OCI-LY3 (cell line): ENCODE data around the gene ARHGEF28.

Experiments used
- H2AFZ ChIP-seq: fragments of 200-600, 300-600 bp; shearing (Covaris generic); 2 replicates; pipeline ENCODE4 v1.6.0; 2014; ENCODE audit warnings: antibody characterized with exemption, low read depth, low read length
- H3K27ac ChIP-seq: fragments of 200-600, 300-600 bp; sonication (generic); 2 replicates; pipeline ENCODE4 v1.5.1; 2014; ENCODE audit warnings: mild to moderate bottlenecking, low read length, moderate library complexity, mixed read lengths
- H3K27me3 ChIP-seq: fragments of 200-600, 300-600 bp; sonication (generic); 2 replicates; pipeline ENCODE4 v1.6.1; 2014; ENCODE audit warnings: low read depth, low read length, mixed read lengths
- H3K36me3 ChIP-seq: fragments of 200-600, 300-600 bp; sonication (generic); replicated peaks from 2 replicates; pipeline ENCODE3; 2014; ENCODE audit warnings: low read depth, low read length, mixed read lengths
- H3K4me1 ChIP-seq: fragments of 300-600, 200-600 bp; sonication (generic); 2 replicates; pipeline ENCODE4 v1.6.1; 2014; ENCODE audit warnings: low read length, mixed read lengths
- H3K4me2 ChIP-seq: fragments of 200-600, 300-600 bp; sonication (generic); 2 replicates; pipeline ENCODE4 v1.6.1; 2014; ENCODE audit warnings: low read length, mixed read lengths
- H3K4me3 ChIP-seq: fragments of 300-600, 200-600 bp; sonication (generic); 2 replicates; pipeline ENCODE4 v1.5.1; 2014; ENCODE audit warnings: antibody characterized with exemption, mild to moderate bottlenecking, low read length, moderate library complexity
- H3K79me2 ChIP-seq: fragments of 300-600, 200-600 bp; shearing (Covaris generic); 2 replicates; pipeline ENCODE4 v1.6.1; 2014; ENCODE audit warnings: mild to moderate bottlenecking, low read length, mixed read lengths
- H3K9ac ChIP-seq: fragments of 300-600, 200-600 bp; shearing (Covaris generic); 2 replicates; pipeline ENCODE4 v1.6.0; 2014; ENCODE audit warnings: mild to moderate bottlenecking, low read length, moderate library complexity
- H3K9me3 ChIP-seq: fragments of 200-600, 300-600 bp; shearing (Covaris generic); 2 replicates; pipeline ENCODE4 v1.6.1; 2014; ENCODE audit warnings: low read length, mixed read lengths; ENCODE audit not compliant: insufficient read depth
- H4K20me1 ChIP-seq: fragments of 200-600, 300-600 bp; sonication (generic); 2 replicates; pipeline ENCODE4 v1.6.1; 2016; ENCODE audit warnings: low read length, mixed read lengths; ENCODE audit not compliant: insufficient read depth
- CTCF ChIP-seq: fragments of 200-600, 300-600 bp; sonication (generic); IDR thresholded peaks from 2 replicates; pipeline ENCODE4 v1.5.1; 2014; ENCODE audit warnings: antibody characterized with exemption, low read length, low read depth
- EZH2phosphoT487 ChIP-seq: fragments of 200-600 bp; shearing (Covaris generic); IDR thresholded peaks from 2 replicates; pipeline ENCODE4 v1.6.1; 2018; ENCODE audit warnings: antibody characterized with exemption, mixed run types, low read depth

Gene ARHGEF28

GRCh38 chr5:73718762-73719161, 92.8 kb downstream of the ARHGEF28 start:
- TF ChIP-seq EZH2phosphoT487 (no peak), CTCF (no peak)
- Histone ChIP-seq H3K4me2 (no peak overlapping the region), H3K36me3 (no peaks in the 10 kb centered on the region), H2AFZ (no peak overlapping the region), H3K9me3 (no peaks in the 10 kb centered on the region), H3K79me2 (no peaks in the 10 kb centered on the region), H4K20me1 (no peaks in the 10 kb centered on the region), H3K27ac (no peak overlapping the region), H3K4me3 (no peak overlapping the region), H3K27me3 (no peaks in the 10 kb centered on the region), H3K4me1 (no peaks in the 10 kb centered on the region), H3K9ac (no peak overlapping the region)

GRCh38 chr5:73719632-73720031, 93.6 kb downstream of the ARHGEF28 start:
- no peaks in the 10 kb centered on the region for H3K27me3 ChIP-seq
- no peak overlapping the region for H3K27ac ChIP-seq
- H3K36me3 ChIP-seq, result no peaks in the 10 kb centered on the region
- H3K4me1 ChIP-seq, result no peaks in the 10 kb centered on the region
- no peaks in the 10 kb centered on the region for H3K9me3 ChIP-seq
- H3K79me2 ChIP-seq, result no peaks in the 10 kb centered on the region
- no peak overlapping the region for H3K4me3 ChIP-seq
- no peak overlapping the region for H3K9ac ChIP-seq
- TF ChIP-seq CTCF (no peak), EZH2phosphoT487 (no peak)
- H2AFZ ChIP-seq, result no peak overlapping the region
- no peaks in the 10 kb centered on the region for H4K20me1 ChIP-seq
- H3K4me2 ChIP-seq, result no peak overlapping the region

GRCh38 chr5:73722231-73722630, 96.2 kb downstream of the ARHGEF28 start:
- TF ChIP-seq EZH2phosphoT487 (no peak), CTCF (no peak)
- no peak overlapping the region for H3K4me3 ChIP-seq
- H3K4me2 ChIP-seq, result no peak overlapping the region
- H3K79me2 ChIP-seq, result no peaks in the 10 kb centered on the region
- H3K4me1 ChIP-seq, result no peaks in the 10 kb centered on the region
- H3K27ac ChIP-seq, result no peak overlapping the region
- H3K9ac ChIP-seq, result no peak overlapping the region
- H2AFZ ChIP-seq, result no peak overlapping the region
- H3K9me3 ChIP-seq, result no peaks in the 10 kb centered on the region
- no peaks in the 10 kb centered on the region for H4K20me1 ChIP-seq
- H3K27me3 ChIP-seq, result no peaks in the 10 kb centered on the region
- no peaks in the 10 kb centered on the region for H3K36me3 ChIP-seq

DNA sequence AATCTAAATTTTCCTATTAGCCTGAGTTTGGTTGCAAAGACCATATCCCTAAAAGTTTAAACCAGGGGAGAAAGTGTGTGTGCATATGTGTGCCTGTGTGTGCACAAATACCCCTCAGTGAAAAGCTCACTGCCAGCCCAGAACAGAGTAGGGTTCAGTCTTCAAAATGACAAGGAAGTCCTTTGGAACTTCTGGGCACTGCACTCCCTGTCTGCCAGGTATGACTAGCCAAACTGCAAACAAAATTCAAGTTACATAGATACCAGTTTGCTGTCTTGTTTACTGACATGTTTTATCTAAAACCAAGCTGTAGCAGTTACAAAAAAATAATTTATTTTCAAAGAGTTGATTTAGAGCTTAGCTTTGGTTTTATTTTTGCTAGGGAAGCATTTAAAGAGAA, 100.1 kb downstream of the ARHGEF28 start:
- Histone ChIP-seq H3K79me2 (no peaks in the 10 kb centered on the region), H3K27ac (no peak overlapping the region), H3K4me2 (no peak overlapping the region), H3K4me3 (no peak overlapping the region), H3K9ac (no peak overlapping the region), H3K4me1 (no peaks in the 10 kb centered on the region), H3K36me3 (no peaks in the 10 kb centered on the region), H3K9me3 (no peaks in the 10 kb centered on the region), H4K20me1 (no peaks in the 10 kb centered on the region), H3K27me3 (no peaks in the 10 kb centered on the region), H2AFZ (no peak overlapping the region)
- TF ChIP-seq CTCF (no peak), EZH2phosphoT487 (no peak)
